Trophoblast cell (in vitro differentiated cells and primary cell): ENCODE data around the gene IMPDH1.

Experiments
- DNase-seq, 2 donors: peaks; one replicate each; pipeline ENCODE4 v3.0.0-alpha.2; 2016
- H2AFZ ChIP-seq: 2 replicates; pipeline ENCODE4 v1.6.1; 2013; ENCODE audit warnings: low read length, moderate library complexity, mild to moderate bottlenecking; ENCODE audit not compliant: insufficient read depth, poor library complexity
- H2AK5ac ChIP-seq: 2 replicates; pipeline ENCODE4 v1.6.1; 2013; ENCODE audit warnings: mild to moderate bottlenecking, low read length
- H2BK120ac ChIP-seq: 2 replicates; pipeline ENCODE4 v1.6.1; 2013; ENCODE audit warnings: low read length, mild to moderate bottlenecking, moderate library complexity; ENCODE audit not compliant: insufficient read depth, poor library complexity
- H2BK12ac ChIP-seq: 2 replicates; pipeline ENCODE4 v1.6.1; 2013; ENCODE audit warnings: mild to moderate bottlenecking, low read length, moderate library complexity
- H2BK5ac ChIP-seq: 2 replicates; pipeline ENCODE4 v1.6.1; 2013; ENCODE audit warnings: low read length, low read depth, moderate library complexity, mild to moderate bottlenecking; ENCODE audit not compliant: poor library complexity
- H3K14ac ChIP-seq: 2 replicates; pipeline ENCODE4 v1.6.1; 2013; ENCODE audit warnings: mild to moderate bottlenecking, low read length
- H3K18ac ChIP-seq: 2 replicates; pipeline ENCODE4 v1.6.1; 2013; ENCODE audit warnings: mild to moderate bottlenecking, low read length
- H3K23ac ChIP-seq: 2 replicates; pipeline ENCODE4 v1.6.1; 2013; ENCODE audit warnings: low read length
- H3K27ac ChIP-seq: 2 replicates; pipeline ENCODE4 v1.5.1; 2013; ENCODE audit warnings: low read depth, mild to moderate bottlenecking, inconsistent platforms, low read length, moderate library complexity
- H3K27me3 ChIP-seq: 2 replicates; pipeline ENCODE4 v1.6.1; 2013; ENCODE audit warnings: inconsistent platforms, mild to moderate bottlenecking, low read length, moderate library complexity; ENCODE audit not compliant: insufficient read depth
- H3K36me3 ChIP-seq, 2 experiments: 1 replicate in 1 of 2; 2 replicates in 1 of 2; pipeline ENCODE4 v1.6.1; 2013; ENCODE audit warnings: low read length in 2 of 2, mild to moderate bottlenecking in 2 of 2, moderate library complexity in 1 of 2; ENCODE audit not compliant: insufficient read depth in 2 of 2, control insufficient read depth in 1 of 2
- H3K4ac ChIP-seq: 2 replicates; pipeline ENCODE4 v1.6.1; 2013; ENCODE audit warnings: low read depth, mild to moderate bottlenecking, low read length, moderate library complexity
- H3K4me1 ChIP-seq, 2 experiments: 1 replicate in 1 of 2; 2 replicates in 1 of 2; pipeline ENCODE4 v1.6.1; 2013; ENCODE audit warnings: low read length in 2 of 2, mild to moderate bottlenecking in 2 of 2, moderate library complexity in 1 of 2; ENCODE audit not compliant: insufficient read depth in 2 of 2, control insufficient read depth in 1 of 2
- H3K4me2 ChIP-seq: 2 replicates; pipeline ENCODE4 v1.6.1; 2013; ENCODE audit warnings: inconsistent platforms, mild to moderate bottlenecking, low read length, moderate library complexity
- H3K4me3 ChIP-seq: 2 replicates; pipeline ENCODE4 v1.5.1; 2013; ENCODE audit warnings: mild to moderate bottlenecking, low read depth, low read length, inconsistent platforms
- H3K79me1 ChIP-seq: one replicate; pipeline ENCODE4 v1.6.1; 2013; ENCODE audit warnings: low read length
- H3K79me2 ChIP-seq: 2 replicates; pipeline ENCODE4 v1.6.1; 2013; ENCODE audit warnings: low read length, mild to moderate bottlenecking; ENCODE audit not compliant: control insufficient read depth, insufficient read depth, poor library complexity
- H3K9ac ChIP-seq: 2 replicates; pipeline ENCODE4 v1.6.1; 2013; ENCODE audit warnings: mild to moderate bottlenecking, low read length
- H3K9me3 ChIP-seq: 2 replicates; pipeline ENCODE4 v1.6.1; 2013; ENCODE audit warnings: low read depth, mild to moderate bottlenecking, control low read depth, inconsistent platforms, low read length; ENCODE audit not compliant: insufficient read depth
- H4K12ac ChIP-seq: 2 replicates; pipeline ENCODE4 v1.6.1; 2013; ENCODE audit warnings: low read depth, mild to moderate bottlenecking, low read length, moderate library complexity
- H4K8ac ChIP-seq: 2 replicates; pipeline ENCODE4 v1.6.1; 2013; ENCODE audit warnings: low read depth, mild to moderate bottlenecking, low read length, moderate library complexity
- H4K91ac ChIP-seq: one replicate; pipeline ENCODE4 v1.6.1; 2013; ENCODE audit warnings: low read depth, mild to moderate bottlenecking, low read length, moderate library complexity
- WGBS: extraction: QIAGEN DNeasy Blood & Tissue Kit; methylation state at CpG from one replicate; pipeline ENCODE4 v1.1.7; 2013; ENCODE audit warnings: missing lambda C conversion rate; ENCODE audit not compliant: insufficient read length, insufficient coverage; ENCODE audit errors: extremely low coverage; 5-methylcytosine and 5-hydroxymethylcytosine counted together

IMPDH1 gene

GRCh38 chr7:128352636-128353035, 57.1 kb downstream of the IMPDH1 start:
- H3K9ac ChIP-seq, result no peak overlapping the region
- peaks cover 15% of the 10 kb centered on the region for H3K79me1 ChIP-seq
- no peak overlapping the region for H2BK120ac ChIP-seq
- peak overlapping the region; percentile 42 for H3K18ac ChIP-seq
- H3K9me3 ChIP-seq, result peaks cover 10% of the 10 kb centered on the region
- WGBS, result no CpG with 5 or more reads among the region's 8 CpGs
- no peak for DNase-seq
- peak overlapping the region; percentile 51 for H2BK12ac ChIP-seq
- peaks cover 32 to 48% of the 10 kb centered on the region in 2 experiments for H3K4me1 ChIP-seq
- H2AK5ac ChIP-seq, result peak overlapping the region; percentile 67
- H4K8ac ChIP-seq, result peak overlapping the region; percentile 44
- no peak overlapping the region for H3K23ac ChIP-seq
- no peaks in the 10 kb centered on the region for H3K79me2 ChIP-seq
- no peak overlapping the region for H2AFZ ChIP-seq
- H3K14ac ChIP-seq, result peak overlapping the region; percentile 11
- no peak overlapping the region for H3K4me2 ChIP-seq
- H3K4me3 ChIP-seq, result no peak overlapping the region
- no peak overlapping the region for H3K27ac ChIP-seq
- H3K4ac ChIP-seq, result no peak overlapping the region
- peak overlapping the region; percentile 61 for H4K91ac ChIP-seq
- peaks cover 25 to 28% of the 10 kb centered on the region in 2 experiments for H3K36me3 ChIP-seq
- H2BK5ac ChIP-seq, result no peak overlapping the region
- H3K27me3 ChIP-seq, result no peaks in the 10 kb centered on the region
- no peak overlapping the region for H4K12ac ChIP-seq

- no peak overlapping the region for H4K12ac ChIP-seq
- peaks cover 14% of the 10 kb centered on the region for H3K79me1 ChIP-seq
Measured at GRCh38 chr7:128352153-128352537, 57.6 kb downstream of the IMPDH1 start.

GRCh38 chr7:128351296-128352152, 58.3 kb downstream of the IMPDH1 start:
- peaks cover 10% of the 10 kb centered on the region for H3K9me3 ChIP-seq
- H3K27ac ChIP-seq, result no peak overlapping the region
- no peaks in the 10 kb centered on the region for H3K79me2 ChIP-seq
- peaks cover 25 to 28% of the 10 kb centered on the region in 2 experiments for H3K36me3 ChIP-seq
- H2AK5ac ChIP-seq, result no peak overlapping the region
- H3K9ac ChIP-seq, result no peak overlapping the region
- H3K79me1 ChIP-seq, result peaks cover 10% of the 10 kb centered on the region
- H3K4me1 ChIP-seq, result peaks cover 26 to 40% of the 10 kb centered on the region in 2 experiments
- no peak overlapping the region for H3K23ac ChIP-seq
- no peaks in the 10 kb centered on the region for H3K27me3 ChIP-seq
- peak overlapping the region; percentile 25 for H3K18ac ChIP-seq
- peak overlapping the region; percentile 25 for H2BK120ac ChIP-seq
- no peak overlapping the region for H2AFZ ChIP-seq
- no peak overlapping the region for H3K4me3 ChIP-seq
- no CpG with 5 or more reads among the region's 97 CpGs for WGBS
- H3K4me2 ChIP-seq, result no peak overlapping the region
- no peak overlapping the region for H3K4ac ChIP-seq
- DNase-seq, result no peak
- no peak overlapping the region for H2BK5ac ChIP-seq
- peak overlapping the region; percentile 30 for H2BK12ac ChIP-seq
- H4K12ac ChIP-seq, result no peak overlapping the region
- peak overlapping the region; percentile 29 for H4K91ac ChIP-seq
- H4K8ac ChIP-seq, result no peak overlapping the region
- no peak overlapping the region for H3K14ac ChIP-seq

More at GRCh38 chr7:128352153-128352537, 57.6 kb downstream of the IMPDH1 start:
- Histone ChIP-seq H2BK12ac (peak overlapping the region; percentile 51), H3K36me3 (peaks cover 25 to 28% of the 10 kb centered on the region in 2 experiments), H4K8ac (peak overlapping the region; percentile 44), H3K9me3 (peaks cover 10% of the 10 kb centered on the region), H3K27ac (no peak overlapping the region), H3K4me3 (no peak overlapping the region), H2BK5ac (no peak overlapping the region), H3K27me3 (no peaks in the 10 kb centered on the region), H3K4me1 (peaks cover 29 to 46% of the 10 kb centered on the region in 2 experiments), H3K18ac (peak overlapping the region; percentile 42), H2AK5ac (peak overlapping the region; percentile 67), H3K4ac (no peak overlapping the region), H3K14ac (peak overlapping the region; percentile 11), H3K9ac (no peak overlapping the region), H3K79me2 (no peaks in the 10 kb centered on the region), H4K91ac (peak overlapping the region; percentile 61), H2BK120ac (no peak overlapping the region), H2AFZ (no peak overlapping the region), H3K4me2 (no peak overlapping the region), H3K23ac (no peak overlapping the region)
- DNase-seq, result peak in 1 of 2 donors; percentile 52
- no CpG with 5 or more reads among the region's 34 CpGs for WGBS

GRCh38 chr7:128350708-128351295, 59.0 kb downstream of the IMPDH1 start:
- Histone ChIP-seq H3K4me3 (no peak overlapping the region), H3K27ac (no peak overlapping the region), H3K23ac (no peak overlapping the region), H3K9ac (no peak overlapping the region), H3K14ac (no peak overlapping the region), H2BK5ac (no peak overlapping the region), H3K79me1 (peaks cover 7% of the 10 kb centered on the region), H2AFZ (no peak overlapping the region), H2AK5ac (no peak overlapping the region), H2BK120ac (no peak overlapping the region), H4K8ac (no peak overlapping the region), H3K4ac (no peak overlapping the region), H3K4me1 (peaks cover 21 to 35% of the 10 kb centered on the region in 2 experiments), H2BK12ac (no peak overlapping the region), H3K27me3 (no peaks in the 10 kb centered on the region), H3K18ac (no peak overlapping the region), H4K91ac (no peak overlapping the region), H3K4me2 (no peak overlapping the region), H3K36me3 (peaks cover 25 to 28% of the 10 kb centered on the region in 2 experiments), H4K12ac (no peak overlapping the region), H3K9me3 (peaks cover 10% of the 10 kb centered on the region), H3K79me2 (no peaks in the 10 kb centered on the region)
- WGBS, result no CpG with 5 or more reads among the region's 35 CpGs
- DNase-seq, result no peak
